22Rv1 (cell line): ENCODE data around the gene DMXL1.

Experiments
- ZFX ChIP-seq: fragments of 450-650 bp; IDR thresholded peaks from 2 replicates; pipeline ENCODE4 v1.6.1; 2017; ENCODE audit warnings: antibody characterized with exemption, borderline replicate concordance
- TF ChIP-seq, protein P1 (sequence below): fragments of 450-650 bp; IDR thresholded peaks from 2 replicates; pipeline ENCODE4 v1.5.1; 2017; ENCODE audit warnings: mild to moderate bottlenecking

DNA sequence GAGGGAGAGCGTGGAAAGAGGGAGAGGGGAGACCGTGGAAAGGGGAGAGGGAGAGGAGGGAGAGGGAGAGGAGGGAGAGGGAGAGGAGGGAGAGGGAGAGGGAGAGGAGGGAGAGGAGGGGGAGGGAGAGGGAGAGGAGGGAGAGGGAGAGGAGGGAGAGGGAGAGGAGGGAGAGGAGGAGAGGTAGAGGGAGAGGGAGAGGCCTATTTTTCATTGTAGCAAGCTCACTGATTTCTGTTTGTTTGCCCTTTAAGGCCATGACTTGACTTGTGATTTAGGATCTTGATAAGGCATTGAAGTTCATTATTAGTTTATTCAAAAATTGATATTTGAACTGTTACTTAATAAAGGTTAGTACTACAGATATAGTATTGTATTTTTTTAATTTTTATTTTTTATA is 52.4 kb downstream of the DMXL1 start:
- TF ChIP-seq, protein P1, sequence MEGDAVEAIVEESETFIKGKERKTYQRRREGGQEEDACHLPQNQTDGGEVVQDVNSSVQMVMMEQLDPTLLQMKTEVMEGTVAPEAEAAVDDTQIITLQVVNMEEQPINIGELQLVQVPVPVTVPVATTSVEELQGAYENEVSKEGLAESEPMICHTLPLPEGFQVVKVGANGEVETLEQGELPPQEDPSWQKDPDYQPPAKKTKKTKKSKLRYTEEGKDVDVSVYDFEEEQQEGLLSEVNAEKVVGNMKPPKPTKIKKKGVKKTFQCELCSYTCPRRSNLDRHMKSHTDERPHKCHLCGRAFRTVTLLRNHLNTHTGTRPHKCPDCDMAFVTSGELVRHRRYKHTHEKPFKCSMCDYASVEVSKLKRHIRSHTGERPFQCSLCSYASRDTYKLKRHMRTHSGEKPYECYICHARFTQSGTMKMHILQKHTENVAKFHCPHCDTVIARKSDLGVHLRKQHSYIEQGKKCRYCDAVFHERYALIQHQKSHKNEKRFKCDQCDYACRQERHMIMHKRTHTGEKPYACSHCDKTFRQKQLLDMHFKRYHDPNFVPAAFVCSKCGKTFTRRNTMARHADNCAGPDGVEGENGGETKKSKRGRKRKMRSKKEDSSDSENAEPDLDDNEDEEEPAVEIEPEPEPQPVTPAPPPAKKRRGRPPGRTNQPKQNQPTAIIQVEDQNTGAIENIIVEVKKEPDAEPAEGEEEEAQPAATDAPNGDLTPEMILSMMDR, result no peak
- TF ChIP-seq ZFX, result no peak
